ENCODE data around the gene MSL3.

MSL3 gene

GRCh38 chrX:11757719-11758399, at the start of gene MSL3:
TSS of gene MSL3 (plus strand) at chrX:11758237. CDS start at chrX:11758264, 27 bp downstream.
- peak; percentile 65 for DNase-seq

GRCh38 chrX:11722304-11722703, 35.7 kb upstream of the MSL3 start:
- no peak for DNase-seq

GRCh38 chrX:11724122-11725017, 33.7 kb upstream of the MSL3 start:
- no peak for DNase-seq

- no peak for DNase-seq
Observed at GRCh38 chrX:11725631-11726442, 32.2 kb upstream of the MSL3 start.

GRCh38 chrX:11728556-11728955, 29.5 kb upstream of the MSL3 start:
- DNase-seq = no peak

- no peak for DNase-seq
Observed at GRCh38 chrX:11733614-11734013, 24.4 kb upstream of the MSL3 start.

- no peak for DNase-seq
Observed at GRCh38 chrX:11739776-11740175, 18.3 kb upstream of the MSL3 start.

GRCh38 chrX:11740794-11741193, 17.2 kb upstream of the MSL3 start:
- DNase-seq = no peak

- DNase-seq = no peak
Observed at GRCh38 chrX:11741574-11741973, 16.5 kb upstream of the MSL3 start.

GRCh38 chrX:11745881-11746280, 12.2 kb upstream of the MSL3 start:
- no peak for DNase-seq

- no peak for DNase-seq
Observed at GRCh38 chrX:11750046-11750445, 8.0 kb upstream of the MSL3 start.

GRCh38 chrX:11750694-11751093, 7.3 kb upstream of the MSL3 start:
- no peak for DNase-seq

GRCh38 chrX:11751261-11751660, 6.8 kb upstream of the MSL3 start:
- no peak for DNase-seq

- no peak for DNase-seq
Observed at GRCh38 chrX:11753668-11754067, 4.4 kb upstream of the MSL3 start.

- no peak for DNase-seq
Observed at GRCh38 chrX:11754958-11755645, 2.9 kb upstream of the MSL3 start.

GRCh38 chrX:11755724-11756123, 2.3 kb upstream of the MSL3 start:
- no peak for DNase-seq

- DNase-seq = no peak
Observed at GRCh38 chrX:11756354-11757318, 1.4 kb upstream of the MSL3 start.

- no peak for DNase-seq
Observed at GRCh38 chrX:11757397-11757718, 679 bp upstream of the MSL3 start.

- peak; percentile 85 for DNase-seq
Observed at GRCh38 chrX:11758400-11759171, 549 bp downstream of the MSL3 start.

GRCh38 chrX:11759172-11759460, 1.1 kb downstream of the MSL3 start:
- DNase-seq = no peak
